HFFc6 (cell line): ENCODE results near the gene TJP2. TPM values are rescaled to one million over a fixed set of nuclear protein-coding genes. Genes with fewer than 3 reads are reported as not detected.

Experiments used
- DNase-seq: peaks from one replicate; pipeline ENCODE4 v3.0.0-alpha.2; 2018
- H3K27ac Mint-ChIP-seq: 2 replicates; pipeline ENCODE4 v1.8.0; 2020; ENCODE audit warnings: mild to moderate bottlenecking, mixed read lengths
- H3K27me3 Mint-ChIP-seq: 2 replicates; pipeline ENCODE4 v1.8.0; 2021; ENCODE audit warnings: mild to moderate bottlenecking, moderate library complexity, mixed read lengths; ENCODE audit not compliant: insufficient read depth
- H3K36me3 Mint-ChIP-seq: 2 replicates; pipeline ENCODE4 v1.8.0; 2021; ENCODE audit warnings: low read depth, mixed read lengths
- H3K4me1 Mint-ChIP-seq: 2 replicates; pipeline ENCODE4 v1.8.0; 2020; ENCODE audit warnings: low read depth, mixed read lengths
- H3K4me3 Mint-ChIP-seq: 2 replicates; pipeline ENCODE4 v1.8.0; 2020; ENCODE audit warnings: mild to moderate bottlenecking, moderate library complexity, mixed read lengths
- H3K9me3 Mint-ChIP-seq: 2 replicates; pipeline ENCODE4 v1.8.0; 2020; ENCODE audit warnings: mild to moderate bottlenecking, mixed read lengths
- CTCF ChIP-seq: fragments of 200-600 bp; sonication (generic); IDR thresholded peaks from 2 replicates; pipeline ENCODE4 v1.5.0; 2021; ENCODE audit warnings: antibody characterized with exemption, mild to moderate bottlenecking
- total RNA-seq, 6 experiments: library from RNA; stranded (reverse); fragmentation: NEBNext Ultra II Directional; extraction: Animal tissue kit (Norgen Biotek cat#: 25700); gene quantifications; 2 replicates in 1 of 6; 3 replicates in 5 of 6; pipeline ENCODE4 v1.2.3, GENCODE V29; 2021

The TJP2 gene
- total RNA-seq, 6 experiments from 2014 or later: 25.3 to 50.4 (median 45.4) TPM

DNA sequence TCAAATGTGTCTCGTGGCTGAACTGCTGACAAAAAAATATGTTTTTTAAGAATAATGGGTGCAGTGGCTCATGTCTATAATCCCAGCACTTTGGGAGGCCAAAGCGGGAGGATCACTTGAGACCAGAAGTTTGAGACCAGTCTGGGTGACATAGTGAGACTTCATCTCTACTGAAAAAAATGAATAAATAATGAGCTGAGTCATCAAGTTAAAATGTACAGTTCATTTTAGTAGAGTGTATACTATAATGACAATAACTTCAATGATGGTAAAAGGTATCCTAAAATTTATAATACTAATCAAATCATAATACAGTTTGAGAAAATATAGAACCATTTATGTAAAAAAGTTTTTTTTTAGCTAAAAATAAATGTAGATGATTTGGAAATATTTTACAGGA is 37.9 kb upstream of the TJP2 start:
- no peak overlapping the region for H3K27ac Mint-ChIP-seq
- peaks cover 30% of the 10 kb centered on the region for H3K4me1 Mint-ChIP-seq
- no peaks in the 10 kb centered on the region for H3K9me3 Mint-ChIP-seq
- H3K4me3 Mint-ChIP-seq: no peak overlapping the region
- H3K27me3 Mint-ChIP-seq: peaks cover 3% of the 10 kb centered on the region
- H3K36me3 Mint-ChIP-seq: peaks cover 8% of the 10 kb centered on the region; the same call in 1 of the 2 replicates
- TF ChIP-seq CTCF: no peak
- no peak for DNase-seq

DNA sequence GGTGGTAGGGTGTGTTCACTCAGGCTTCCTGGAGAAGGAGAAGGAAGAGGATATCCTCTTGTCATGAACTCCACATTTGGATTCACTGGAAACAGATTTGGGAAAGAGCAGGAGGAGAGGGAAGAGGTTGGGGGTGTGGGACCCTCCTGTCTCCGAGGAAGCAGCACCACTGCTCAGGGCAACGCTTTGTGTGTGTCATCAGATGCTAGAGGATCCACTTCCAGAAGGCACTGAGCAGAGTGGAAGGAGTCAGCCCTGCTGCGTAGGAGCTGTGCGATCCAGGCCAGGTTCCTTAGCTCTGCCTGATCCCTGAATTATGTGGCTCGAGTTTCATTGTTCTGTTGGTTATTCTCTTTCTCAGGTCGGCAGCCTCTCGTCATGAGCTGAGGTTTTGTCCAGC is 37.3 kb upstream of the TJP2 start:
- Mint-ChIP-seq H3K4me3 (no peak overlapping the region), H3K27me3 (peaks cover 3% of the 10 kb centered on the region), H3K27ac (no peak overlapping the region), H3K4me1 (peaks cover 24% of the 10 kb centered on the region), H3K9me3 (no peaks in the 10 kb centered on the region), H3K36me3 (peaks cover 8% of the 10 kb centered on the region; the same call in 1 of the 2 replicates)
- no peak for TF ChIP-seq CTCF
- DNase-seq: no peak

DNA sequence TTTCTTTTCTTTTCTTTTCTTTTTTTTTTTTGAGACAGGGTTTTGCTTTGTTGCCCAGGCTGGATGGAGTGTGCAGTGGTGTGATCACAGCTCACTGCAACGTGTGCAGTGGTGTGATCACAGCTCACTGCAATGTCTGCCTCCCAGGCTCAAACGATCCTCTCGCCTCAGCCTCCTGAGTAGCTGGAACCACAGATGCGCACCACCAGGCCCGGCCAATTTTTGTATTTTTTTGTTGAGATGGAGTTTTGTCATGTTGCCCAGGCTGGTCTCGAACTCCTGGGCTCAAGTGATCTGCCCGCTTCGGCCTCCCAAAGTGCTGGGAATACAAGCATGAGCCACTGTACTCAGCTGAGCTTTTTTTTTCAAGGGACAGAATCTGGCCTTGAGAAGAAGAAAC is 36.8 kb upstream of the TJP2 start:
- no peak for TF ChIP-seq CTCF
- Mint-ChIP-seq H3K4me3 (no peak overlapping the region), H3K27me3 (peaks cover 3% of the 10 kb centered on the region), H3K4me1 (peaks cover 18% of the 10 kb centered on the region), H3K27ac (no peak overlapping the region), H3K9me3 (no peaks in the 10 kb centered on the region), H3K36me3 (peaks cover 8% of the 10 kb centered on the region; the same call in 1 of the 2 replicates)
- DNase-seq: no peak

GRCh38 chr9:69139596-69139995 is 34.5 kb upstream of the TJP2 start:
- H3K4me3 Mint-ChIP-seq: no peak overlapping the region
- peaks cover 8% of the 10 kb centered on the region; the same call in 1 of the 2 replicates for H3K36me3 Mint-ChIP-seq
- no peak overlapping the region for H3K27ac Mint-ChIP-seq
- TF ChIP-seq CTCF: no peak
- peaks cover 25% of the 10 kb centered on the region for H3K4me1 Mint-ChIP-seq
- DNase-seq: no peak
- H3K27me3 Mint-ChIP-seq: peaks cover 1% of the 10 kb centered on the region
- H3K9me3 Mint-ChIP-seq: no peaks in the 10 kb centered on the region

DNA sequence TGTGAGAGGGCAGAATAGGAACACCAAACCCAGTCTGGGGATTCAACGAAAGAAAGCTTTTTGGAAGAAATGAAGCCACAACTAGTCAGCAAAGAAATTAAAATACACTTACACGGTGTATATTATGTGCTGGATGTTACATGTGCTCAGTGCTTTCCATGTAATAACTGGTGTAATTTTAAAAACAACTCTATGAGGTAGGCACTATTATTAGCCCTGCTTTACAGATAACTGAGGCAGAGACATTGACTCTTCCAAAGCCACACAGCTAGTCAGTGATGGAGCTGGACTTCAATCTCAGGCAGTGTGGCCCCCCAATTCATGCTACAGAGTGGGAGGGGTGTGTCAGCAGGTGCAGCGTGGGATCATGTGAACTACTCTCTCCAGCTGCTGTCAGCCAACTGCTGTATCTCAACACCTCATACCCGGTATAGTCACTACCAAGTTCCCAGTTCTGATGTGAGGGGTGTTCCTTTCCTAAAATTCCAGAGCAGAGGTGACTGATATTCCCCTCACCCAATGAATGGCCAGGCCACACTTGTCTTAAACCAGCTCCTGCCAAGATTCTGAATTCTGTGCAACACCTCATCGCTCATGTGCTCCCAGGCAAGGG is 33.8 kb upstream of the TJP2 start:
- Mint-ChIP-seq H3K27ac (no peak overlapping the region), H3K9me3 (no peaks in the 10 kb centered on the region), H3K4me1 (peaks cover 31% of the 10 kb centered on the region), H3K4me3 (no peak overlapping the region), H3K36me3 (peaks cover 8% of the 10 kb centered on the region; the same call in 1 of the 2 replicates), H3K27me3 (peaks cover 1% of the 10 kb centered on the region)
- DNase-seq: no peak
- TF ChIP-seq CTCF: no peak
